AG08395 (cell line): Measurements from ENCODE around the gene IL15RA.
"Not testable (repeated sequence)": the region's sequence is repeated elsewhere in the genome, so short reads cannot be mapped to it uniquely, and the experiment has no call there.

Experiments
- DNase-seq: peaks from one replicate; pipeline ENCODE4 v3.0.0; 2012; ENCODE audit warnings: mixed read lengths, low spot score

IL15RA gene

GRCh38 chr10:5924889-5925288, 52.5 kb downstream of the IL15RA start:
- no peak for DNase-seq

- no peak for DNase-seq
Measured at GRCh38 chr10:5921746-5922145, 55.6 kb downstream of the IL15RA start.

GRCh38 chr10:5919568-5919967, 57.8 kb downstream of the IL15RA start:
- no peak for DNase-seq

- DNase-seq: no peak
Measured at GRCh38 chr10:5918763-5919162, 58.6 kb downstream of the IL15RA start.

- no peak for DNase-seq
Measured at GRCh38 chr10:5917305-5917704, 60.0 kb downstream of the IL15RA start.

- DNase-seq: no peak
Measured at GRCh38 chr10:5915451-5915850, 61.9 kb downstream of the IL15RA start.

- no peak for DNase-seq
Measured at GRCh38 chr10:5913736-5914135, 63.6 kb downstream of the IL15RA start.

- no peak for DNase-seq
Measured at GRCh38 chr10:5911670-5912069, 65.7 kb downstream of the IL15RA start.

- DNase-seq: no peak
Measured at GRCh38 chr10:5910323-5911100, 66.8 kb downstream of the IL15RA start.

GRCh38 chr10:5908676-5909075, 68.7 kb downstream of the IL15RA start:
- DNase-seq: not testable (repeated sequence)

GRCh38 chr10:5906651-5907050, 70.7 kb downstream of the IL15RA start:
- DNase-seq: no peak

GRCh38 chr10:5905854-5906507, 71.4 kb downstream of the IL15RA start:
- no peak for DNase-seq

GRCh38 chr10:5904227-5904626, 73.1 kb downstream of the IL15RA start:
- DNase-seq: no peak

- DNase-seq: no peak
Measured at GRCh38 chr10:5903563-5903962, 73.8 kb downstream of the IL15RA start.

- DNase-seq: no peak
Measured at GRCh38 chr10:5902511-5903274, 74.7 kb downstream of the IL15RA start.
